Endodermal cell (in vitro differentiated cells): ENCODE results near the gene PROSER2. TPM values are rescaled to one million over a fixed set of nuclear protein-coding genes. Genes with fewer than 3 reads are reported as not detected.

Experiments used
- DNase-seq: peaks from one replicate; pipeline ENCODE4 v3.0.0-alpha.2; 2017
- H3K27ac ChIP-seq: 2 replicates; pipeline ENCODE4 v1.5.1; 2013; ENCODE audit warnings: mild to moderate bottlenecking, low read depth, low read length, moderate library complexity
- H3K27me3 ChIP-seq: 2 replicates; pipeline ENCODE4 v1.6.1; 2013; ENCODE audit warnings: mild to moderate bottlenecking, low read length, moderate library complexity; ENCODE audit not compliant: insufficient read depth, control insufficient read depth, poor library complexity, severe bottlenecking
- H3K36me3 ChIP-seq: 2 replicates; pipeline ENCODE4 v1.7.0; 2013; ENCODE audit warnings: mild to moderate bottlenecking, low read length, moderate library complexity; ENCODE audit not compliant: control insufficient read depth, insufficient read depth
- H3K4me1 ChIP-seq: one replicate; pipeline ENCODE4 v1.7.0; 2013; ENCODE audit warnings: low read length; ENCODE audit not compliant: control insufficient read depth, insufficient read depth
- H3K4me3 ChIP-seq: 2 replicates; pipeline ENCODE4 v1.5.1; 2013; ENCODE audit warnings: mild to moderate bottlenecking, low read length, moderate library complexity
- H3K9ac ChIP-seq: 2 replicates; pipeline ENCODE4 v1.6.1; 2013; ENCODE audit warnings: mild to moderate bottlenecking, low read length, moderate library complexity; ENCODE audit not compliant: poor library complexity, severe bottlenecking; ENCODE audit errors: extremely low read depth
- H3K9me3 ChIP-seq: 2 replicates; pipeline ENCODE4 v1.6.1; 2013; ENCODE audit warnings: mild to moderate bottlenecking, low read length, moderate library complexity; ENCODE audit not compliant: control insufficient read depth
- H3K27ac Mint-ChIP-seq: 2 replicates; pipeline ENCODE4 v1.8.0; 2020; ENCODE audit warnings: mixed read lengths
- H3K27me3 Mint-ChIP-seq: 2 replicates; pipeline ENCODE4 v1.8.0; 2021; ENCODE audit warnings: mild to moderate bottlenecking, mixed read lengths; ENCODE audit not compliant: insufficient read depth
- H3K36me3 Mint-ChIP-seq: 2 replicates; pipeline ENCODE4 v1.8.0; 2020; ENCODE audit warnings: low read depth, mixed read lengths
- H3K4me1 Mint-ChIP-seq: 2 replicates; pipeline ENCODE4 v1.8.0; 2020; ENCODE audit warnings: mixed read lengths
- H3K4me3 Mint-ChIP-seq: 2 replicates; pipeline ENCODE4 v1.8.0; 2020; ENCODE audit warnings: mild to moderate bottlenecking, moderate library complexity, mixed read lengths
- H3K9me3 Mint-ChIP-seq: 2 replicates; pipeline ENCODE4 v1.8.0; 2020; ENCODE audit warnings: mild to moderate bottlenecking, mixed read lengths
- WGBS, 2 experiments: methylation state at CpG; one replicate each; pipeline versions ENCODE4 v1.1.5 to v1.1.7; 2013; ENCODE audit warnings: missing lambda C conversion rate in 2 of 2, mixed read lengths in 1 of 2; ENCODE audit not compliant: insufficient coverage in 1 of 2, insufficient read length in 1 of 2; 5-methylcytosine and 5-hydroxymethylcytosine counted together
- total RNA-seq, 2 donors: library from RNA; stranded (reverse); fragmentation: NEBNext Ultra II Directional in 1 of 2; extraction: Animal tissue kit (Norgen Biotek cat#: 25700) in 1 of 2; gene quantifications; 2 replicates in 1 of 2; 3 replicates in 1 of 2; pipeline ENCODE4 v1.2.1, GENCODE V29; 2021
- TF ChIP-seq, protein P1 (sequence below): fragments of 200-600 bp; sonication (generic); conservative IDR thresholded peaks from 2 replicates; pipeline ENCODE4 v1.5.0; 2021; ENCODE audit warnings: antibody characterized with exemption, mild to moderate bottlenecking

PROSER2 gene
- total RNA-seq, 2 donors from 2014 or later = 13.2 to 18.9 TPM

DNA sequence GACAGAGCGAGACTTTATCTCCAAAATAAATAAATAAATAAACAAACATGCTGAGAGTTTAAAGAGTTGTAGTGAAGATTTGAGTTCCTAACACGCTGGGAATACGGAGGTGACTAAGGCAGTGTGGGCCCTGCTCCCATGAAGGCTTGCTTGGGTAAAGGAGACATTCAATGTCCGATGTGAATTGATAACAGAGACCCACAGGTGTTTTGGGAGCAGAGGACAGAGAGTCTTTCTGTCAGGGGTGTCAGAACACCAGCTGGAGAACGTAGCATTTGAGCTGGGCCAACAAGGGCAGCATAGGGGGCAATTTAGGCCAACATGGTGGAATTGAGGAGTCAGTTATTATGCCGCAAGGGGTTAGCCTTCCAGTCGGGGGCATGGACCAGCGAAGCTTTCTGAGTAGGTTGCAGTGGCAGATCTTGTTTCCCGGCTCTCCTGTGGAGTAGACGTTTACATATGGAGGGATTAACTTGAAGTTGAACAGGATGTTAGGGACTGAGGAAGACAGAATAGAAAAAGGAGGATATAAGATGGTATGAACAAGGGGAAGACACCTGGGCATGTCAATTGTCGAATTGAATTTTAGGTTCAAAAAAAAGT, 5.6 kb downstream of the PROSER2 start:
- Histone ChIP-seq H3K27ac (no peak overlapping the region), H3K27me3 (no peaks in the 10 kb centered on the region), H3K4me1 (peaks cover 14% of the 10 kb centered on the region), H3K9ac (no peak overlapping the region), H3K4me3 (no peak overlapping the region), H3K36me3 (no peaks in the 10 kb centered on the region), H3K9me3 (no peaks in the 10 kb centered on the region)
- WGBS, 2 experiments = 79% methylated on average over 8 to 10 of the region's 11 CpGs
- peaks cover 49% of the 10 kb centered on the region for H3K4me1 Mint-ChIP-seq
- no peaks in the 10 kb centered on the region for H3K9me3 Mint-ChIP-seq
- peak; percentile 66 for DNase-seq
- no peaks in the 10 kb centered on the region for H3K36me3 Mint-ChIP-seq
- no peak overlapping the region for H3K4me3 Mint-ChIP-seq
- peak overlapping the region; percentile 86 for H3K27ac Mint-ChIP-seq
- peaks cover 8% of the 10 kb centered on the region for H3K27me3 Mint-ChIP-seq
- TF ChIP-seq, protein P1, sequence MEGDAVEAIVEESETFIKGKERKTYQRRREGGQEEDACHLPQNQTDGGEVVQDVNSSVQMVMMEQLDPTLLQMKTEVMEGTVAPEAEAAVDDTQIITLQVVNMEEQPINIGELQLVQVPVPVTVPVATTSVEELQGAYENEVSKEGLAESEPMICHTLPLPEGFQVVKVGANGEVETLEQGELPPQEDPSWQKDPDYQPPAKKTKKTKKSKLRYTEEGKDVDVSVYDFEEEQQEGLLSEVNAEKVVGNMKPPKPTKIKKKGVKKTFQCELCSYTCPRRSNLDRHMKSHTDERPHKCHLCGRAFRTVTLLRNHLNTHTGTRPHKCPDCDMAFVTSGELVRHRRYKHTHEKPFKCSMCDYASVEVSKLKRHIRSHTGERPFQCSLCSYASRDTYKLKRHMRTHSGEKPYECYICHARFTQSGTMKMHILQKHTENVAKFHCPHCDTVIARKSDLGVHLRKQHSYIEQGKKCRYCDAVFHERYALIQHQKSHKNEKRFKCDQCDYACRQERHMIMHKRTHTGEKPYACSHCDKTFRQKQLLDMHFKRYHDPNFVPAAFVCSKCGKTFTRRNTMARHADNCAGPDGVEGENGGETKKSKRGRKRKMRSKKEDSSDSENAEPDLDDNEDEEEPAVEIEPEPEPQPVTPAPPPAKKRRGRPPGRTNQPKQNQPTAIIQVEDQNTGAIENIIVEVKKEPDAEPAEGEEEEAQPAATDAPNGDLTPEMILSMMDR = no peak

DNA sequence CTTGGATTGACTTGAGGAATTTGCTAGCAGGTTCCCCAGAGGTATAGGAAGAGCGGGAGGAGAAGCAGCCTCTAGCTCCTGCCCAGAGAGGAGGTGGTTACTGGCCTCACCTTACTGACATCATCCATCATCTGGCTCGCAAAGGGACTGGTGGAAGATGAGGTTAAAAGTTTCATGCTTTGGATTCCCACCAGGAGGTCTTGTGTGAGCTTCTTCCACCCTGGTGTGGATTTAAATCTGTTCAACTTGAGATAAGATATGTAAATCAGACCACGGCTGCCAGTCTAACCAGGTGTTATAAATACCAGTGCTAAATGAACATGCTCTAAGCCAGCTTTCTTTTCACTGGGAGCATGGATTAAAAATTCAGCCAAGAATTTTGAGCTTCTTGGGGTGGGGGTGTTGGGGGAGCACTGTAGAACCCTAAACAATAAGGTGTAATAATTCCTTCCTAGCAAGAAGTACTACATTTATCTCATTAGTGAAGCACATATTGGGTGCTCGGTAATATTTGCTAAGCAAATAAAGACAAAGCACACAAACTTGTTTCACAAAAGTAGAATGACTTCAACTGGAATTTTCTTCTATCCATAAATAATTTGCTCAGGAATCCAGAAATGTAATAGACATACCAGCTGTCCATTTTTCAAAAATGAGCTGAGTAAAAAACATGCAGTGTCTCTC, 7.8 kb downstream of the PROSER2 start:
- TF ChIP-seq, protein P1 = no peak
- no peaks in the 10 kb centered on the region for H3K27me3 Mint-ChIP-seq
- no peaks in the 10 kb centered on the region for H3K36me3 Mint-ChIP-seq
- H3K4me3 Mint-ChIP-seq = no peak overlapping the region
- peak overlapping the region; percentile 78 for H3K27ac Mint-ChIP-seq
- Histone ChIP-seq H3K4me1 (peaks cover 10% of the 10 kb centered on the region), H3K27ac (no peak overlapping the region), H3K9ac (peak overlapping the region; percentile 28), H3K27me3 (no peaks in the 10 kb centered on the region), H3K36me3 (no peaks in the 10 kb centered on the region), H3K4me3 (peak overlapping the region; percentile 64), H3K9me3 (no peaks in the 10 kb centered on the region)
- 74 to 78% methylated on average over 2 to 4 of the region's 4 CpGs for WGBS, 2 experiments
- peaks cover 34% of the 10 kb centered on the region for H3K4me1 Mint-ChIP-seq
- DNase-seq = peak; percentile 68
- H3K9me3 Mint-ChIP-seq = no peaks in the 10 kb centered on the region

DNA sequence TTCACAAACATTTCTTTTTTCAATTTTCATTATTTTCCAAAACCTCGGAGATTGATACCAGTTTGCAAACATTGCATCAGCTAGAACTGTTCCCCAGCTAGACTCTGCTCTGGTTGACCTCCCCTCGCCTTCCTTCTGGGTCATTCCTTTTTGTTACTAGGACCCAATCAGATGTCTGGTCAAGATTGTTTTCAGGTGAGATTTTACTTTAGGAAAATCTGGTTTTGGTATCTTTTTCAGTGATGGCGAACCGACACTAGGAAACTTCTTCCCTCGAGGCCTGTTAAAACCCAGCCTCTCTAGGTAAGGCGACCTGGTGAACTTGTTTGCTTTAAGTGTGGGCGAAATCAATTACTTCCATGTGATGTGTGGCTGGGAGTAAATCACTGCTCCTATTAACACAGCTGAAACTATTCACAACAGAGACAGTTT, 8.4 kb downstream of the PROSER2 start:
- Histone ChIP-seq H3K27ac (no peak overlapping the region), H3K4me3 (peak overlapping the region; percentile 64), H3K36me3 (no peaks in the 10 kb centered on the region), H3K4me1 (peaks cover 10% of the 10 kb centered on the region), H3K27me3 (no peaks in the 10 kb centered on the region), H3K9ac (peak overlapping the region; percentile 28), H3K9me3 (no peaks in the 10 kb centered on the region)
- Mint-ChIP-seq H3K4me3 (no peak overlapping the region), H3K27ac (peak overlapping the region; percentile 78), H3K4me1 (peaks cover 32% of the 10 kb centered on the region), H3K27me3 (no peaks in the 10 kb centered on the region), H3K9me3 (no peaks in the 10 kb centered on the region), H3K36me3 (peaks cover 1% of the 10 kb centered on the region)
- TF ChIP-seq, protein P1 = no peak
- 80 to 84% methylated on average over 4 to 7 of the region's 7 CpGs for WGBS, 2 experiments
- DNase-seq = no peak
